Esophagus (tissue), 2 donors: ENCODE measurements around the gene PLEKHA7. TPM values are rescaled to one million over a fixed set of nuclear protein-coding genes. Genes with fewer than 3 reads are reported as not detected.
A peak's percentile ranks its signal among the peaks of the same experiment; 100 is the strongest.
"Not testable (repeated sequence)": the region's sequence is repeated elsewhere in the genome, so short reads cannot be mapped to it uniquely, and the experiment has no call there.

Experiments used
- H3K27ac ChIP-seq, 2 donors: one replicate each; pipeline ENCODE4 v1.5.1; 2013; ENCODE audit warnings: low read depth in 2 of 2, mild to moderate bottlenecking in 2 of 2, inconsistent platforms in 1 of 2, low read length in 1 of 2, moderate library complexity in 1 of 2
- H3K27me3 ChIP-seq, 2 donors: one replicate each; pipeline ENCODE4 v1.6.1; 2013; ENCODE audit warnings: low read length in 2 of 2, control low read depth in 1 of 2, mild to moderate bottlenecking in 1 of 2; ENCODE audit not compliant: insufficient read depth in 2 of 2, control insufficient read depth in 1 of 2
- H3K36me3 ChIP-seq, 2 donors: one replicate each; pipeline ENCODE4 v1.6.1; 2013; ENCODE audit warnings: low read length in 1 of 2; ENCODE audit not compliant: control insufficient read depth in 2 of 2, insufficient read depth in 2 of 2
- H3K4me1 ChIP-seq, 2 donors: one replicate each; pipeline ENCODE4 v1.6.1; 2013; ENCODE audit warnings: low read length in 1 of 2; ENCODE audit not compliant: control insufficient read depth in 2 of 2, insufficient read depth in 2 of 2
- H3K4me3 ChIP-seq, 2 donors: one replicate each; pipeline ENCODE4 v1.5.1; 2013; ENCODE audit warnings: low read length in 2 of 2, mild to moderate bottlenecking in 2 of 2, low read depth in 1 of 2, moderate library complexity in 1 of 2
- H3K9me3 ChIP-seq, 2 donors: one replicate each; pipeline ENCODE4 v1.6.1; 2013; ENCODE audit warnings: mild to moderate bottlenecking in 2 of 2, low read depth in 1 of 2, low read length in 1 of 2, moderate library complexity in 1 of 2; ENCODE audit not compliant: control insufficient read depth in 2 of 2, insufficient read depth in 1 of 2
- WGBS, 2 donors: extraction: QIAGEN DNeasy Blood & Tissue Kit; methylation state at CpG; one replicate each; pipeline ENCODE4 v1.1.7; 2013; 5-methylcytosine and 5-hydroxymethylcytosine counted together
- polyA plus RNA-seq, 2 donors: library from polyadenylated mRNA; stranded (reverse); fragments of 200-250 nt; gene quantifications; one replicate each; pipeline ENCODE4 v1.2.3, GENCODE V29; 2013
- donor health status: healthy with polysubstance abuse.
- donor health status: Bipolar disorder and iron deficiency.

The PLEKHA7 gene
- polyA plus RNA-seq, 2 donors: 41.4 to 46.0 TPM

GRCh38 chr11:17010851-17011420 is 3.3 kb downstream of the PLEKHA7 start:
- Histone ChIP-seq H3K27me3 (no peaks in the 10 kb centered on the region), H3K27ac (no peak overlapping the region), H3K9me3 (no peaks in the 10 kb centered on the region), H3K36me3 (peaks cover 0 to 4% of the 10 kb centered on the region in 2 donors), H3K4me1 (peaks cover 0 to 9% of the 10 kb centered on the region in 2 donors), H3K4me3 (no peak overlapping the region)
- 76 to 77% methylated on average over 8 of the region's 8 CpGs for WGBS, 2 donors

- Histone ChIP-seq H3K4me3 (no peak overlapping the region), H3K27me3 (no peaks in the 10 kb centered on the region), H3K9me3 (no peaks in the 10 kb centered on the region), H3K27ac (peak overlapping the region in 1 of 2 donors; percentile 28), H3K4me1 (peaks cover 0 to 6% of the 10 kb centered on the region in 2 donors), H3K36me3 (peaks cover 0 to 4% of the 10 kb centered on the region in 2 donors)
- 81 to 90% methylated on average over 3 of the region's 3 CpGs for WGBS, 2 donors
Observed at GRCh38 chr11:17008099-17008498, 6.1 kb downstream of the PLEKHA7 start.

- Histone ChIP-seq H3K27me3 (no peaks in the 10 kb centered on the region), H3K27ac (peak overlapping the region in 1 of 2 donors; percentile 42), H3K4me1 (peaks cover 5 to 11% of the 10 kb centered on the region in 2 donors), H3K4me3 (no peak overlapping the region), H3K36me3 (peaks cover 0 to 4% of the 10 kb centered on the region in 2 donors), H3K9me3 (no peaks in the 10 kb centered on the region)
- WGBS, 2 donors: 11 to 18% methylated on average over 3 of the region's 3 CpGs
Observed at GRCh38 chr11:17005646-17006045, 8.6 kb downstream of the PLEKHA7 start.

GRCh38 chr11:17004486-17005148 is 9.6 kb downstream of the PLEKHA7 start:
- Histone ChIP-seq H3K36me3 (peaks cover 0 to 4% of the 10 kb centered on the region in 2 donors), H3K4me1 (peaks cover 5 to 11% of the 10 kb centered on the region in 2 donors), H3K9me3 (no peaks in the 10 kb centered on the region), H3K27me3 (no peaks in the 10 kb centered on the region), H3K4me3 (no peak overlapping the region), H3K27ac (no peak overlapping the region)
- WGBS, 2 donors: 64 to 68% methylated on average over 7 of the region's 7 CpGs

- H3K27me3 ChIP-seq: no peaks in the 10 kb centered on the region
- WGBS, 2 donors: 71% methylated on average over 2 of the region's 2 CpGs
- peaks cover 0 to 4% of the 10 kb centered on the region in 2 donors for H3K36me3 ChIP-seq
- H3K27ac ChIP-seq: peak overlapping the region in 1 of 2 donors; percentile 37
- no peak overlapping the region for H3K4me3 ChIP-seq
- H3K4me1 ChIP-seq: peaks cover 5 to 13% of the 10 kb centered on the region in 2 donors
- no peaks in the 10 kb centered on the region for H3K9me3 ChIP-seq
Observed at GRCh38 chr11:17003426-17003825, 10.8 kb downstream of the PLEKHA7 start.

- Histone ChIP-seq H3K27ac (no peak overlapping the region), H3K9me3 (no peaks in the 10 kb centered on the region), H3K36me3 (peaks cover 0 to 2% of the 10 kb centered on the region in 2 donors), H3K4me1 (peaks cover 5 to 9% of the 10 kb centered on the region in 2 donors), H3K4me3 (no peak overlapping the region), H3K27me3 (no peaks in the 10 kb centered on the region)
- WGBS, 2 donors: 81 to 89% methylated on average over 4 of the region's 4 CpGs
Observed at GRCh38 chr11:17002543-17002942, 11.7 kb downstream of the PLEKHA7 start.

GRCh38 chr11:17001806-17002205 is 12.4 kb downstream of the PLEKHA7 start:
- no peak overlapping the region for H3K27ac ChIP-seq
- H3K4me1 ChIP-seq: peaks cover 5 to 9% of the 10 kb centered on the region in 2 donors
- WGBS, 2 donors: 74 to 77% methylated on average over 3 of the region's 3 CpGs
- H3K27me3 ChIP-seq: no peaks in the 10 kb centered on the region
- H3K4me3 ChIP-seq: no peak overlapping the region
- H3K36me3 ChIP-seq: no peaks in the 10 kb centered on the region
- H3K9me3 ChIP-seq: no peaks in the 10 kb centered on the region

GRCh38 chr11:17000987-17001386 is 13.2 kb downstream of the PLEKHA7 start:
- Histone ChIP-seq H3K27me3 (no peaks in the 10 kb centered on the region), H3K36me3 (no peaks in the 10 kb centered on the region), H3K9me3 (no peaks in the 10 kb centered on the region), H3K4me3 (no peak overlapping the region), H3K27ac (peak overlapping the region; percentile 65 to 75), H3K4me1 (peaks cover 5 to 11% of the 10 kb centered on the region in 2 donors)
- WGBS, 2 donors: 53 to 73% methylated on average over 2 of the region's 2 CpGs

GRCh38 chr11:17000253-17000652 is 14.0 kb downstream of the PLEKHA7 start:
- 43 to 75% methylated on average over 1 of the region's 1 CpG for WGBS, 2 donors
- H3K36me3 ChIP-seq, H3K9me3 ChIP-seq, H3K27me3 ChIP-seq, H3K4me3 ChIP-seq: not testable (repeated sequence)
- Histone ChIP-seq H3K4me1 (peaks cover 5 to 11% of the 10 kb centered on the region in 2 donors), H3K27ac (peak overlapping the region; percentile 65 to 75)

GRCh38 chr11:16999116-16999515 is 15.1 kb downstream of the PLEKHA7 start:
- Histone ChIP-seq H3K36me3 (no peaks in the 10 kb centered on the region), H3K27me3 (no peaks in the 10 kb centered on the region), H3K4me1 (peaks cover 5 to 11% of the 10 kb centered on the region in 2 donors), H3K4me3 (no peak overlapping the region), H3K9me3 (no peaks in the 10 kb centered on the region), H3K27ac (peak overlapping the region in 1 of 2 donors; percentile 33)
- 72 to 81% methylated on average over 2 of the region's 2 CpGs for WGBS, 2 donors
